ENCODE results near the gene VRK2.

Gene VRK2

DNA sequence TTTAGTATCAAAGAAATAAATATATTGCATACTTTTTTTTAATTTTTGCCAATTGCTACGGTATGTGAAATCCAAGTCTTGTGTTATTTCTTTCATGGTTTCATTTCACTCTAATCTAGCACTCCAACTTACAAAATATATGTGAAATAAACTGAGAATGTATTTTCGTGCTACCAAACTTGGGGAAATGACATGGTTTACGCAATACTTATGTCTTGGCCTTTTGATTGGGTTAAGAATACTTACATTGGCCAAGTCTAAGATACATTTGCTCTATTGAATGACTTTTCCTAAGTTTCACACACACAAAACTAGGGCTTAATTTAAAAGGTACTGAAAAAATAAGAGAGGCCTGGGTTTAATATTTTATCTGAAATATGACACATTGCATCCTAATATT lies 80.5 kb downstream of the VRK2 start:
- H2AFZ ChIP-seq (ENCODE audit: low read depth, low read length), result no peak overlapping the region
- no peak for ATAC-seq (ENCODE audit: insufficient read depth, low read depth)

DNA sequence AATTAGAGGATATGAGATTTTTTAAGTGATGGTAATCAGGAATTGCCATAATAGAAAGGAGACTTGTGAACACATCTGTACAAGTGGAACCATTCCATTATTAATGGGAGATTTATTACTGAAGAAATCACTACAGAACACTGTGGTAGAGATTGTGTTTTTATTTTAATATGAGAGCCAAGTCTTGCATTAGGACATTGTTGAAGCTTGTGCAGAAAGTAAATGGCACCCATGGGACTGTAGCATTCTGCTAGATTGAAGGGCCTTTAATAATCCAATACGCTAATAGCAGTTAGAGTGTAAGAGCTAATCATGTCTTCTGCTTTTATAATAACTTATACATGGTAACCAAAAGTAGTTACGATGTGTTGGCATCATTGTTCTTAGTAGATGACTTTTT lies 83.6 kb downstream of the VRK2 start:
- DNase-seq, result no peak
- no peak for ATAC-seq (ENCODE audit: insufficient read depth, low read depth)
- H3K9ac ChIP-seq (ENCODE audit: low read depth, low read length), result no peak overlapping the region
- H3K4me2 ChIP-seq (ENCODE audit: insufficient read depth, low read length), result no peak overlapping the region
- H4K20me1 ChIP-seq (ENCODE audit: insufficient read depth, low read length), result no peaks in the 10 kb centered on the region
- no peaks in the 10 kb centered on the region for H3K4me1 ChIP-seq (ENCODE audit: insufficient read depth, low read length)
- H3K27me3 ChIP-seq (ENCODE audit: insufficient read depth, low read length, poor library complexity), result no peaks in the 10 kb centered on the region
- H3K4me3 ChIP-seq (ENCODE audit: low read depth in 1 of 2, low read length in 2 of 2), result no peak overlapping the region
- no peaks in the 10 kb centered on the region for H3K79me2 ChIP-seq (ENCODE audit: insufficient read depth, low read length)
- H2AFZ ChIP-seq (ENCODE audit: low read depth, low read length), result no peak overlapping the region
- TF ChIP-seq EZH2 (IDR thresholded peaks at IDR 0.05; ENCODE audit: borderline replicate concordance, low read depth, low read length, severe bottlenecking), result no peak
- TF ChIP-seq, protein P1, sequence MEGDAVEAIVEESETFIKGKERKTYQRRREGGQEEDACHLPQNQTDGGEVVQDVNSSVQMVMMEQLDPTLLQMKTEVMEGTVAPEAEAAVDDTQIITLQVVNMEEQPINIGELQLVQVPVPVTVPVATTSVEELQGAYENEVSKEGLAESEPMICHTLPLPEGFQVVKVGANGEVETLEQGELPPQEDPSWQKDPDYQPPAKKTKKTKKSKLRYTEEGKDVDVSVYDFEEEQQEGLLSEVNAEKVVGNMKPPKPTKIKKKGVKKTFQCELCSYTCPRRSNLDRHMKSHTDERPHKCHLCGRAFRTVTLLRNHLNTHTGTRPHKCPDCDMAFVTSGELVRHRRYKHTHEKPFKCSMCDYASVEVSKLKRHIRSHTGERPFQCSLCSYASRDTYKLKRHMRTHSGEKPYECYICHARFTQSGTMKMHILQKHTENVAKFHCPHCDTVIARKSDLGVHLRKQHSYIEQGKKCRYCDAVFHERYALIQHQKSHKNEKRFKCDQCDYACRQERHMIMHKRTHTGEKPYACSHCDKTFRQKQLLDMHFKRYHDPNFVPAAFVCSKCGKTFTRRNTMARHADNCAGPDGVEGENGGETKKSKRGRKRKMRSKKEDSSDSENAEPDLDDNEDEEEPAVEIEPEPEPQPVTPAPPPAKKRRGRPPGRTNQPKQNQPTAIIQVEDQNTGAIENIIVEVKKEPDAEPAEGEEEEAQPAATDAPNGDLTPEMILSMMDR (IDR thresholded peaks at IDR 0.05; ENCODE audit: borderline replicate concordance, extremely low read depth, low read length, poor library complexity, severe bottlenecking), result no peak
- H3K36me3 ChIP-seq (ENCODE audit: insufficient read depth, low read length), result peaks cover 13% of the 10 kb centered on the region; the same call in 1 of the 2 replicates
- no peaks in the 10 kb centered on the region for H3K9me3 ChIP-seq (ENCODE audit: insufficient read depth, low read length, severe bottlenecking)
- H3K27ac ChIP-seq (ENCODE audit: low read length), result no peak overlapping the region

More for the DNA sequence above, 80.5 kb downstream of the VRK2 start:
- Histone ChIP-seq H4K20me1 (ENCODE audit: insufficient read depth, low read length) (no peaks in the 10 kb centered on the region), H3K4me3 (ENCODE audit: low read depth in 1 of 2, low read length in 2 of 2) (no peak overlapping the region), H3K79me2 (ENCODE audit: insufficient read depth, low read length) (no peaks in the 10 kb centered on the region), H3K9me3 (ENCODE audit: insufficient read depth, low read length, severe bottlenecking) (no peaks in the 10 kb centered on the region), H3K4me1 (ENCODE audit: insufficient read depth, low read length) (no peaks in the 10 kb centered on the region), H3K27ac (ENCODE audit: low read length) (no peak overlapping the region), H3K4me2 (ENCODE audit: insufficient read depth, low read length) (no peak overlapping the region), H3K36me3 (ENCODE audit: insufficient read depth, low read length) (peaks cover 23% of the 10 kb centered on the region; the same call in 1 of the 2 replicates), H3K27me3 (ENCODE audit: insufficient read depth, low read length, poor library complexity) (no peaks in the 10 kb centered on the region), H3K9ac (ENCODE audit: low read depth, low read length) (no peak overlapping the region)
- no peak for TF ChIP-seq EZH2 (IDR thresholded peaks at IDR 0.05; ENCODE audit: borderline replicate concordance, low read depth, low read length, severe bottlenecking)
- TF ChIP-seq, protein P1 (IDR thresholded peaks at IDR 0.05; ENCODE audit: borderline replicate concordance, extremely low read depth, low read length, poor library complexity, severe bottlenecking), result no peak
- DNase-seq, result no peak

DNA sequence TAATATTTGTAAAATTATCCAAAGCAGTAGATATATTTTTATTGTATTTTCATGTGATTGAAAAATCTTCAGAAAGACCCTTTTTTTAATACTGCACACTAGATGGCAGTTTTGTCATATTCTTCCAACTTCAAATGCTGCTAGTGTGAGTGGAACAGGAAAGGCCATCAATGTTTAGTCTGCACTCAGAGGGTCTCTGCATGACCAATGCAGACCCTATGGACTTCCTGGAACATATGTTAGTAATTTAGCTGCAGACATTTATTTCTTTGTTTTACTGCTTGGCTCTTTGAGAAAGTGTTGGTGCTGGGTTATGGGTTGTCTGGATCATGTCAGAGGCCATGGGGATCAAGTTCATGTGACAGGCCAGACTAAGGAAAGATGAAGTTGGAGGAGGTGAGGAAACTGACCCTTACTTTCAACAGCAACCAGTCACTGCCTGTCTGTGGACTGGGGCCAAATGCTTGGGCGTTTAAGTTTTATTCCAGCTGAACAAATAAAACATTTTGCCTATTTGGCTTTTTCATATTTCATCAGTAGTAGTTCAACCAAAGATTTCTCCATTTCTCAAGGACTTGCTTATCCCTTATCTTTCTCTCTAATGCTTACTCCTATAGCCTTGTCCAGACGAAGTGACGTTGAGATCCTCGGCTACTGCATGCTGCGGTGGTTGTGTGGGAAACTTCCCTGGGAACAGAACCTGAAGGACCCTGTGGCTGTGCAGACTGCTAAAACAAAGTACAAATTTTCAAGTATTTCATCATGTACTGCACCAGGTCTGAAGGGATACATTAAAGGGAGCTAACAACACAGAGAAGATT lies 84.8 kb downstream of the VRK2 start:
- H3K4me3 ChIP-seq (ENCODE audit: low read depth in 1 of 2, low read length in 2 of 2), result no peak overlapping the region
- H3K79me2 ChIP-seq (ENCODE audit: insufficient read depth, low read length), result no peaks in the 10 kb centered on the region
- no peak overlapping the region for H3K27ac ChIP-seq (ENCODE audit: low read length)
- H3K9ac ChIP-seq (ENCODE audit: low read depth, low read length), result no peak overlapping the region
- H2AFZ ChIP-seq (ENCODE audit: low read depth, low read length), result no peak overlapping the region
- no peak overlapping the region for H3K4me2 ChIP-seq (ENCODE audit: insufficient read depth, low read length)
- no peaks in the 10 kb centered on the region for H3K27me3 ChIP-seq (ENCODE audit: insufficient read depth, low read length, poor library complexity)
- no peaks in the 10 kb centered on the region for H3K4me1 ChIP-seq (ENCODE audit: insufficient read depth, low read length)
- no peaks in the 10 kb centered on the region for H3K9me3 ChIP-seq (ENCODE audit: insufficient read depth, low read length, severe bottlenecking)
- no peak for DNase-seq
- ATAC-seq (ENCODE audit: insufficient read depth, low read depth), result no peak
- no peak for TF ChIP-seq EZH2 (IDR thresholded peaks at IDR 0.05; ENCODE audit: borderline replicate concordance, low read depth, low read length, severe bottlenecking)
- TF ChIP-seq, protein P1 (IDR thresholded peaks at IDR 0.05; ENCODE audit: borderline replicate concordance, extremely low read depth, low read length, poor library complexity, severe bottlenecking), result peak; percentile 29
- H4K20me1 ChIP-seq (ENCODE audit: insufficient read depth, low read length), result no peaks in the 10 kb centered on the region
- H3K36me3 ChIP-seq (ENCODE audit: insufficient read depth, low read length), result peaks cover 13% of the 10 kb centered on the region; the same call in 1 of the 2 replicates

Measured in DND-41 (cell line).